ENCODE measurements around the gene TSPAN9. TPM values are rescaled to one million over a fixed set of nuclear protein-coding genes. Genes with fewer than 3 reads are reported as not detected.

Gene TSPAN9
- total RNA-seq, 1 experiment from 2014 or later, result 13.2 TPM

DNA sequence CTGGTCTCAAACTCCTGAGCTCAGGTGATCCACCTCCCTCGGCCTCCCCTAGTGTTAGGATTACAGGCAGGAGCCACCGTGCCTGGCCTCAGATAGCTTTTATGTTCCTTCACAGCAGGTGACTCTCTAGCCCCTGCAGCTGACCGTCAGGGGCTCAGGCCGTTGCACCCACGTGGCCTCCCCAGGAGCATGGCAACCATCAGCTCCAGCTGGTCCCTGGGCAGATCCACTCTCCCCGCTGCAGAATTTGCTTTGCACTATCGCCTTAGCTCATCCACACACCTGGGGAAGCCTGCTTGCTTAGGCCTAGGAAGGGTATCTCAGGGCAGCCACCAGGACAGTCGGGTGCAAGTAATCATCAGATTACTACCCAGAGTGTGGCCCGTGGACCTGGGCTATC lies 62.6 kb downstream of the TSPAN9 start:
- ChIA-PET CTCF (interaction anchor here (2.2 to 2.5 kb wide), 2 partner anchors 136 to 161 kb away, joined by 6 to 7 read pairs; no protein-coding TSS in a partner anchor), POLR2A (no interaction called here), RAD21 (ENCODE audit: low non-redundant PET in 1 of 2, low total read pairs in 2 of 2, uncharacterized antibody in 2 of 2, unreplicated experiment in 2 of 2) (no interaction called here)
- Histone ChIP-seq H3K4me1 (ENCODE audit: control insufficient read depth in 1 of 2, insufficient read depth in 2 of 2, low read length in 2 of 2) (no peaks in the 10 kb centered on the region), H3K36me3 (ENCODE audit: control insufficient read depth in 1 of 2, insufficient read depth in 2 of 2, low read length in 2 of 2) (no peaks in the 10 kb centered on the region), H3K4me2 (ENCODE audit: low read length) (no peak overlapping the region), H3K9me3 (ENCODE audit: control insufficient read depth in 1 of 2, insufficient read depth in 1 of 2, low read depth in 1 of 2, low read length in 2 of 2) (no peaks in the 10 kb centered on the region), H4K20me1 (ENCODE audit: insufficient read depth) (no peaks in the 10 kb centered on the region; the same call in 1 of the 2 replicates), H3K4me3 (replicated peaks in 1 of 2; ENCODE audit: low read depth in 1 of 2, low read length in 2 of 2) (no peak overlapping the region), H3K79me2 (ENCODE audit: insufficient read depth, low read length) (no peaks in the 10 kb centered on the region), H3K27me3 (ENCODE audit: insufficient read depth, low read length) (no peaks in the 10 kb centered on the region), H3K27ac (ENCODE audit: low read depth, low read length) (no peak overlapping the region), H3K9me2 (ENCODE audit: insufficient read depth) (no peaks in the 10 kb centered on the region), H2AFZ (ENCODE audit: low read depth, low read length, poor library complexity, severe bottlenecking) (no peak overlapping the region), H3K9ac (ENCODE audit: low read length) (no peak overlapping the region)
- ATAC-seq (no peak), DNase-seq (ENCODE audit: low read depth, low spot score) (no peak)
- TF ChIP-seq SIN3A (IDR thresholded peaks at IDR 0.05; ENCODE audit: low read depth) (no peak), POLR2A (IDR thresholded peaks at IDR 0.05; ENCODE audit: borderline replicate concordance, extremely low read depth, insufficient read depth, insufficient read length) (no peak), TCF7L2 (IDR thresholded peaks at IDR 0.05; ENCODE audit: borderline replicate concordance, extremely low read depth, insufficient read depth, insufficient read length) (no peak), RAD21 (IDR thresholded peaks at IDR 0.05; ENCODE audit: low read depth) (no peak), FOSL1 (IDR thresholded peaks at IDR 0.05; ENCODE audit: low read depth) (no peak), ZFX (IDR thresholded peaks at IDR 0.05) (no peak), EZH2phosphoT487 (IDR thresholded peaks at IDR 0.05; ENCODE audit: borderline replicate concordance) (no peak), JUND (IDR thresholded peaks at IDR 0.05) (no peak)
- TF ChIP-seq, protein P1, sequence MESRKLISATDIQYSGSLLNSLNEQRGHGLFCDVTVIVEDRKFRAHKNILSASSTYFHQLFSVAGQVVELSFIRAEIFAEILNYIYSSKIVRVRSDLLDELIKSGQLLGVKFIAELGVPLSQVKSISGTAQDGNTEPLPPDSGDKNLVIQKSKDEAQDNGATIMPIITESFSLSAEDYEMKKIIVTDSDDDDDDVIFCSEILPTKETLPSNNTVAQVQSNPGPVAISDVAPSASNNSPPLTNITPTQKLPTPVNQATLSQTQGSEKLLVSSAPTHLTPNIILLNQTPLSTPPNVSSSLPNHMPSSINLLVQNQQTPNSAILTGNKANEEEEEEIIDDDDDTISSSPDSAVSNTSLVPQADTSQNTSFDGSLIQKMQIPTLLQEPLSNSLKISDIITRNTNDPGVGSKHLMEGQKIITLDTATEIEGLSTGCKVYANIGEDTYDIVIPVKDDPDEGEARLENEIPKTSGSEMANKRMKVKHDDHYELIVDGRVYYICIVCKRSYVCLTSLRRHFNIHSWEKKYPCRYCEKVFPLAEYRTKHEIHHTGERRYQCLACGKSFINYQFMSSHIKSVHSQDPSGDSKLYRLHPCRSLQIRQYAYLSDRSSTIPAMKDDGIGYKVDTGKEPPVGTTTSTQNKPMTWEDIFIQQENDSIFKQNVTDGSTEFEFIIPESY (IDR thresholded peaks at IDR 0.05; ENCODE audit: extremely low read depth, insufficient replicate concordance, low read length), result no peak
- TF ChIP-seq, protein P2, sequence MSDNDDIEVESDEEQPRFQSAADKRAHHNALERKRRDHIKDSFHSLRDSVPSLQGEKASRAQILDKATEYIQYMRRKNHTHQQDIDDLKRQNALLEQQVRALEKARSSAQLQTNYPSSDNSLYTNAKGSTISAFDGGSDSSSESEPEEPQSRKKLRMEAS (IDR thresholded peaks at IDR 0.05), result no peak
- TF ChIP-seq, protein P3, sequence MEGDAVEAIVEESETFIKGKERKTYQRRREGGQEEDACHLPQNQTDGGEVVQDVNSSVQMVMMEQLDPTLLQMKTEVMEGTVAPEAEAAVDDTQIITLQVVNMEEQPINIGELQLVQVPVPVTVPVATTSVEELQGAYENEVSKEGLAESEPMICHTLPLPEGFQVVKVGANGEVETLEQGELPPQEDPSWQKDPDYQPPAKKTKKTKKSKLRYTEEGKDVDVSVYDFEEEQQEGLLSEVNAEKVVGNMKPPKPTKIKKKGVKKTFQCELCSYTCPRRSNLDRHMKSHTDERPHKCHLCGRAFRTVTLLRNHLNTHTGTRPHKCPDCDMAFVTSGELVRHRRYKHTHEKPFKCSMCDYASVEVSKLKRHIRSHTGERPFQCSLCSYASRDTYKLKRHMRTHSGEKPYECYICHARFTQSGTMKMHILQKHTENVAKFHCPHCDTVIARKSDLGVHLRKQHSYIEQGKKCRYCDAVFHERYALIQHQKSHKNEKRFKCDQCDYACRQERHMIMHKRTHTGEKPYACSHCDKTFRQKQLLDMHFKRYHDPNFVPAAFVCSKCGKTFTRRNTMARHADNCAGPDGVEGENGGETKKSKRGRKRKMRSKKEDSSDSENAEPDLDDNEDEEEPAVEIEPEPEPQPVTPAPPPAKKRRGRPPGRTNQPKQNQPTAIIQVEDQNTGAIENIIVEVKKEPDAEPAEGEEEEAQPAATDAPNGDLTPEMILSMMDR (IDR thresholded peaks at IDR 0.05 in 2 of 3, conservative IDR thresholded peaks at IDR 0.05 in 1 of 3; ENCODE audit: borderline replicate concordance in 1 of 3, insufficient read depth in 1 of 3, low read depth in 2 of 3, low read length in 2 of 3), result no peak
- BruUV-seq (replicated peaks), result no TSS peak
- intact Hi-C loops (cut with micrococcal nuclease), result loop anchor here (10.0 kb wide), 1 partner anchor 665 kb away; no protein-coding TSS in a partner anchor

All from HCT116 (cell line).